LNCAP (cell line): ENCODE results near the gene RHOBTB1.

ENCODE experiments used
- CTCF ChIP-seq: fragments of 450-650 bp; IDR thresholded peaks from 2 replicates; pipeline ENCODE4 v1.5.1; 2017; ENCODE audit warnings: mild to moderate bottlenecking

RHOBTB1 gene

GRCh38 chr10:60970526-60970925 lies 26.5 kb upstream of the RHOBTB1 start:
- TF ChIP-seq CTCF, result no peak

GRCh38 chr10:60968504-60968903 lies 24.5 kb upstream of the RHOBTB1 start:
- TF ChIP-seq CTCF, result no peak

- TF ChIP-seq CTCF, result no peak
These were observed 24.0 kb upstream of the RHOBTB1 start for GRCh38 chr10:60967854-60968484.

GRCh38 chr10:60967260-60967659 lies 23.3 kb upstream of the RHOBTB1 start:
- TF ChIP-seq CTCF, result no peak

- TF ChIP-seq CTCF, result no peak
These were observed 21.7 kb upstream of the RHOBTB1 start for GRCh38 chr10:60965696-60966095.

- TF ChIP-seq CTCF, result peak; percentile 80
These were observed 20.6 kb upstream of the RHOBTB1 start for GRCh38 chr10:60964257-60965235.

GRCh38 chr10:60963441-60964256 lies 19.7 kb upstream of the RHOBTB1 start:
- no peak for TF ChIP-seq CTCF
